SK-N-SH treated with all-trans-retinoic acid at 6 μM for 48 hours (cell line): Measurements from ENCODE around the gene RYK.

Source experiments
- ATAC-seq: fragments of 200-7000 bp; cut with Tn5 transposase; 3 replicates; pipeline ENCODE4 v1.9.1; 2020; ENCODE audit warnings: mild to moderate bottlenecking, moderate library complexity
- ARNTL ChIP-seq: fragments of 450-650 bp; formaldehyde crosslinking; IDR thresholded peaks from 2 replicates; pipeline ENCODE4 v1.5.0; 2020; ENCODE audit warnings: low read depth, mild to moderate bottlenecking, moderate library complexity, borderline replicate concordance
- GLIS3 ChIP-seq: fragments of 250-450 bp; sonication (Bioruptor Pico); IDR thresholded peaks from 2 replicates; pipeline ENCODE4 v1.5.0; 2020; ENCODE audit warnings: mild to moderate bottlenecking, moderate library complexity
- ISL1 ChIP-seq: fragments of 250-450 bp; sonication (Bioruptor Pico); IDR thresholded peaks from 2 replicates; pipeline ENCODE4 v2.1.2; 2022; ENCODE audit warnings: mild to moderate bottlenecking, moderate library complexity
- OSR1 ChIP-seq: fragments of 250-450 bp; sonication (Bioruptor Pico); IDR thresholded peaks from 2 replicates; pipeline ENCODE4 v1.8.0; 2022; ENCODE audit warnings: moderate library complexity, mild to moderate bottlenecking, inconsistent platforms
- RARB ChIP-seq: fragments of 250-450 bp; sonication (Bioruptor Pico); IDR thresholded peaks from 2 replicates; pipeline ENCODE4 v1.8.0; 2021; ENCODE audit warnings: mild to moderate bottlenecking, moderate library complexity
- SNAI2 ChIP-seq: fragments of 250-450 bp; sonication (Bioruptor Pico); IDR thresholded peaks from 2 replicates; pipeline ENCODE4 v1.5.0; 2020; ENCODE audit warnings: mild to moderate bottlenecking, moderate library complexity
- TCF4 ChIP-seq: fragments of 250-450 bp; sonication (Bioruptor Pico); IDR thresholded peaks from 2 replicates; pipeline ENCODE4 v1.8.0; 2021; ENCODE audit warnings: mild to moderate bottlenecking, moderate library complexity, borderline replicate concordance
- TOX ChIP-seq: fragments of 250-450 bp; sonication (Bioruptor Pico); IDR thresholded peaks from 2 replicates; pipeline ENCODE4 v1.8.0; 2021; ENCODE audit warnings: mild to moderate bottlenecking, moderate library complexity, borderline replicate concordance
- ZC3H10 ChIP-seq: fragments of 250-450 bp; sonication (Bioruptor Pico); IDR thresholded peaks from 2 replicates; pipeline ENCODE4 v1.5.1; 2021; ENCODE audit warnings: mild to moderate bottlenecking, moderate library complexity
- ZFP3 ChIP-seq: fragments of 250-450 bp; sonication (Bioruptor Pico); IDR thresholded peaks from 2 replicates; pipeline ENCODE4 v1.5.0; 2020; ENCODE audit warnings: mild to moderate bottlenecking, moderate library complexity
- ZNF565 ChIP-seq: fragments of 450-650 bp; formaldehyde crosslinking; conservative IDR thresholded peaks from 2 replicates; pipeline ENCODE4 v1.5.0; 2020; ENCODE audit warnings: low read depth, mild to moderate bottlenecking, moderate library complexity
- ZNF70 ChIP-seq: fragments of 450-650 bp; formaldehyde crosslinking; IDR thresholded peaks from 2 replicates; pipeline ENCODE4 v1.5.0; 2020; ENCODE audit warnings: mild to moderate bottlenecking, moderate library complexity
- ZNF8 ChIP-seq: fragments of 450-650 bp; formaldehyde crosslinking; IDR thresholded peaks from 2 replicates; pipeline ENCODE4 v1.5.0; 2020; ENCODE audit warnings: mild to moderate bottlenecking, moderate library complexity
- TF ChIP-seq, protein P1 (sequence below): fragments of 250-450 bp; sonication (Bioruptor Pico); IDR thresholded peaks from 2 replicates; pipeline ENCODE4 v1.5.1; 2021; ENCODE audit warnings: mild to moderate bottlenecking, moderate library complexity
- TF ChIP-seq, protein P2 (sequence below): fragments of 250-450 bp; sonication (Bioruptor Pico); IDR thresholded peaks from 2 replicates; pipeline ENCODE4 v1.8.0; 2020; ENCODE audit warnings: mild to moderate bottlenecking, moderate library complexity, borderline replicate concordance
- TF ChIP-seq, protein P3 (sequence below): fragments of 250-450 bp; sonication (Bioruptor Pico); IDR thresholded peaks from 2 replicates; pipeline ENCODE4 v1.5.0; 2020; ENCODE audit warnings: mild to moderate bottlenecking, moderate library complexity
- TF ChIP-seq, protein P4 (sequence below): fragments of 250-450 bp; sonication (Bioruptor Pico); IDR thresholded peaks from 2 replicates; pipeline ENCODE4 v1.8.0; 2021; ENCODE audit warnings: low read depth, mild to moderate bottlenecking, moderate library complexity, borderline replicate concordance
- TF ChIP-seq, protein P5 (sequence below): fragments of 250-450 bp; sonication (Bioruptor Pico); IDR thresholded peaks from 2 replicates; pipeline ENCODE4 v1.5.1; 2020; ENCODE audit warnings: low read depth, mild to moderate bottlenecking, moderate library complexity

The RYK gene

DNA sequence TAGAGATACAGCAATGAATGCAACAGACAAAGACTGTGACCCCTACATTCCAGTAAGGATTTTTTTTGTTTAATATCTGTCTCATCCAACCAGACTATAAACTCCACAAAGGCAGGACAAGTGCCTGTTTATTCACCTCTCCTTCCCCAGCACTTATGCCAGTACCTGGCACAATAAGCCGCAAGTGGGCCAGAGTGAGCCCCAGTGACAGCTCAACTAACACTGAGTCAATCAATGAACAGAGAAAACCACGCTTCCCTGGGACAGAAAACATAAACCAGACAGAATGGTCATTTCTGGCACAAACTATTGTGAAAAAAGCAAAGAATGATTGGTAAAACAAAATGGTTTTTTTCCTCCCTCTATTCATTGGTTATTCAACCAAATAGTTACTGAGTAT lies 52.2 kb downstream of the RYK start:
- ATAC-seq: no peak
- TF ChIP-seq ZNF8 (CRISPR knock-in tag) (no peak), TOX (CRISPR knock-in tag) (no peak), ZNF565 (no peak), RARB (CRISPR knock-in tag) (no peak), OSR1 (CRISPR knock-in tag) (no peak), TCF4 (CRISPR knock-in tag) (no peak), ZFP3 (CRISPR knock-in tag) (no peak), ZNF70 (no peak), GLIS3 (CRISPR knock-in tag) (no peak), ARNTL (no peak)
- TF ChIP-seq, protein P1, sequence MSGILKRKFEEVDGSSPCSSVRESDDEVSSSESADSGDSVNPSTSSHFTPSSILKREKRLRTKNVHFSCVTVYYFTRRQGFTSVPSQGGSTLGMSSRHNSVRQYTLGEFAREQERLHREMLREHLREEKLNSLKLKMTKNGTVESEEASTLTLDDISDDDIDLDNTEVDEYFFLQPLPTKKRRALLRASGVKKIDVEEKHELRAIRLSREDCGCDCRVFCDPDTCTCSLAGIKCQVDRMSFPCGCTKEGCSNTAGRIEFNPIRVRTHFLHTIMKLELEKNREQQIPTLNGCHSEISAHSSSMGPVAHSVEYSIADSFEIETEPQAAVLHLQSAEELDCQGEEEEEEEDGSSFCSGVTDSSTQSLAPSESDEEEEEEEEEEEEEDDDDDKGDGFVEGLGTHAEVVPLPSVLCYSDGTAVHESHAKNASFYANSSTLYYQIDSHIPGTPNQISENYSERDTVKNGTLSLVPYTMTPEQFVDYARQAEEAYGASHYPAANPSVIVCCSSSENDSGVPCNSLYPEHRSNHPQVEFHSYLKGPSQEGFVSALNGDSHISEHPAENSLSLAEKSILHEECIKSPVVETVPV (CRISPR knock-in tag): no peak
- TF ChIP-seq, protein P2, sequence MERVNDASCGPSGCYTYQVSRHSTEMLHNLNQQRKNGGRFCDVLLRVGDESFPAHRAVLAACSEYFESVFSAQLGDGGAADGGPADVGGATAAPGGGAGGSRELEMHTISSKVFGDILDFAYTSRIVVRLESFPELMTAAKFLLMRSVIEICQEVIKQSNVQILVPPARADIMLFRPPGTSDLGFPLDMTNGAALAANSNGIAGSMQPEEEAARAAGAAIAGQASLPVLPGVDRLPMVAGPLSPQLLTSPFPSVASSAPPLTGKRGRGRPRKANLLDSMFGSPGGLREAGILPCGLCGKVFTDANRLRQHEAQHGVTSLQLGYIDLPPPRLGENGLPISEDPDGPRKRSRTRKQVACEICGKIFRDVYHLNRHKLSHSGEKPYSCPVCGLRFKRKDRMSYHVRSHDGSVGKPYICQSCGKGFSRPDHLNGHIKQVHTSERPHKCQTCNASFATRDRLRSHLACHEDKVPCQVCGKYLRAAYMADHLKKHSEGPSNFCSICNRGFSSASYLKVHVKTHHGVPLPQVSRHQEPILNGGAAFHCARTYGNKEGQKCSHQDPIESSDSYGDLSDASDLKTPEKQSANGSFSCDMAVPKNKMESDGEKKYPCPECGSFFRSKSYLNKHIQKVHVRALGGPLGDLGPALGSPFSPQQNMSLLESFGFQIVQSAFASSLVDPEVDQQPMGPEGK (CRISPR knock-in tag): no peak
- TF ChIP-seq, protein P3, sequence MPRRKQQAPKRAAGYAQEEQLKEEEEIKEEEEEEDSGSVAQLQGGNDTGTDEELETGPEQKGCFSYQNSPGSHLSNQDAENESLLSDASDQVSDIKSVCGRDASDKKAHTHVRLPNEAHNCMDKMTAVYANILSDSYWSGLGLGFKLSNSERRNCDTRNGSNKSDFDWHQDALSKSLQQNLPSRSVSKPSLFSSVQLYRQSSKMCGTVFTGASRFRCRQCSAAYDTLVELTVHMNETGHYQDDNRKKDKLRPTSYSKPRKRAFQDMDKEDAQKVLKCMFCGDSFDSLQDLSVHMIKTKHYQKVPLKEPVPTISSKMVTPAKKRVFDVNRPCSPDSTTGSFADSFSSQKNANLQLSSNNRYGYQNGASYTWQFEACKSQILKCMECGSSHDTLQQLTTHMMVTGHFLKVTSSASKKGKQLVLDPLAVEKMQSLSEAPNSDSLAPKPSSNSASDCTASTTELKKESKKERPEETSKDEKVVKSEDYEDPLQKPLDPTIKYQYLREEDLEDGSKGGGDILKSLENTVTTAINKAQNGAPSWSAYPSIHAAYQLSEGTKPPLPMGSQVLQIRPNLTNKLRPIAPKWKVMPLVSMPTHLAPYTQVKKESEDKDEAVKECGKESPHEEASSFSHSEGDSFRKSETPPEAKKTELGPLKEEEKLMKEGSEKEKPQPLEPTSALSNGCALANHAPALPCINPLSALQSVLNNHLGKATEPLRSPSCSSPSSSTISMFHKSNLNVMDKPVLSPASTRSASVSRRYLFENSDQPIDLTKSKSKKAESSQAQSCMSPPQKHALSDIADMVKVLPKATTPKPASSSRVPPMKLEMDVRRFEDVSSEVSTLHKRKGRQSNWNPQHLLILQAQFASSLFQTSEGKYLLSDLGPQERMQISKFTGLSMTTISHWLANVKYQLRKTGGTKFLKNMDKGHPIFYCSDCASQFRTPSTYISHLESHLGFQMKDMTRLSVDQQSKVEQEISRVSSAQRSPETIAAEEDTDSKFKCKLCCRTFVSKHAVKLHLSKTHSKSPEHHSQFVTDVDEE: no peak
- TF ChIP-seq, protein P4, sequence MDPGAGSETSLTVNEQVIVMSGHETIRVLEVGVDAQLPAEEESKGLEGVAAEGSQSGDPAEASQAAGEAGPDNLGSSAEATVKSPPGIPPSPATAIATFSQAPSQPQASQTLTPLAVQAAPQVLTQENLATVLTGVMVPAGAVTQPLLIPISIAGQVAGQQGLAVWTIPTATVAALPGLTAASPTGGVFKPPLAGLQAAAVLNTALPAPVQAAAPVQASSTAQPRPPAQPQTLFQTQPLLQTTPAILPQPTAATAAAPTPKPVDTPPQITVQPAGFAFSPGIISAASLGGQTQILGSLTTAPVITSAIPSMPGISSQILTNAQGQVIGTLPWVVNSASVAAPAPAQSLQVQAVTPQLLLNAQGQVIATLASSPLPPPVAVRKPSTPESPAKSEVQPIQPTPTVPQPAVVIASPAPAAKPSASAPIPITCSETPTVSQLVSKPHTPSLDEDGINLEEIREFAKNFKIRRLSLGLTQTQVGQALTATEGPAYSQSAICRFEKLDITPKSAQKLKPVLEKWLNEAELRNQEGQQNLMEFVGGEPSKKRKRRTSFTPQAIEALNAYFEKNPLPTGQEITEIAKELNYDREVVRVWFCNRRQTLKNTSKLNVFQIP (CRISPR knock-in tag): no peak
- TF ChIP-seq, protein P5, sequence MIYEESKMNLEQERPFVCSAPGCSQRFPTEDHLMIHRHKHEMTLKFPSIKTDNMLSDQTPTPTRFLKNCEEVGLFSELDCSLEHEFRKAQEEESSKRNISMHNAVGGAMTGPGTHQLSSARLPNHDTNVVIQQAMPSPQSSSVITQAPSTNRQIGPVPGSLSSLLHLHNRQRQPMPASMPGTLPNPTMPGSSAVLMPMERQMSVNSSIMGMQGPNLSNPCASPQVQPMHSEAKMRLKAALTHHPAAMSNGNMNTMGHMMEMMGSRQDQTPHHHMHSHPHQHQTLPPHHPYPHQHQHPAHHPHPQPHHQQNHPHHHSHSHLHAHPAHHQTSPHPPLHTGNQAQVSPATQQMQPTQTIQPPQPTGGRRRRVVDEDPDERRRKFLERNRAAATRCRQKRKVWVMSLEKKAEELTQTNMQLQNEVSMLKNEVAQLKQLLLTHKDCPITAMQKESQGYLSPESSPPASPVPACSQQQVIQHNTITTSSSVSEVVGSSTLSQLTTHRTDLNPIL (CRISPR knock-in tag): no peak

DNA sequence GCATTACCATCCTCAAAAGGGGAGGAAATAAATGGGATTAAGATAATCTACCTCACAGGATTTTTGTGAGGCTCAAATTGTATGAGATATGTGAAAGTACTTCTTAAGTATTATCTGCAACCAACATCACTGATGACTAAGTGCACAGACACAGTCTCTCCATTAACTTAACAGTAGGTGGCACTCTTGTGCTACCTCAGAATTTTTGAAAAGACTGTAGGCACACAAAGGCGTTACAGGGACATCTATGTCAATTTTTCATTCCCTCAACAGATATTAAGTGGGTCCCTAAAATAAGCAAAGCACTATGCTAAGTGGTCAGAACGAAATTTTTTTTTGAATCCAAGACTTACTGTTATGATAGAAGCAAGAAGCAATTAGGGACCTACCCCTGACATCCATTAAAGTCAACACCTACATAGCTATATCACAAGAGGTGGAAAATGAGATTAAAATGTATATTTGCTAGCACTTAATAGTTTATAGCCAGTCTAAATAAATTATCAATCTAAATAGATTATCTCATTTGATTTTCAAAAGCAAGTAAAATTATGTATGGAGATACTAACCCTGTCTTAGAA lies 52.9 kb downstream of the RYK start:
- peak; percentile 94 for ATAC-seq
- TF ChIP-seq, protein P1 (CRISPR knock-in tag): no peak
- TF ChIP-seq ISL1 (no peak), SNAI2 (no peak), RARB (CRISPR knock-in tag) (no peak), ZNF8 (CRISPR knock-in tag) (no peak), ZC3H10 (CRISPR knock-in tag) (no peak), GLIS3 (CRISPR knock-in tag) (no peak), ZNF565 (no peak), ZFP3 (CRISPR knock-in tag) (no peak)
- TF ChIP-seq, protein P5 (CRISPR knock-in tag): no peak
- TF ChIP-seq, protein P3: no peak
